Testis (tissue), 2 donors: Measurements from ENCODE around the gene BCAS3.

Source experiments
- POLR2A ChIP-seq: fragments of 450-650 bp; IDR thresholded peaks from one replicate; pipeline ENCODE4 v1.6.1; 2017; ENCODE audit warnings: antibody characterized with exemption, mild to moderate bottlenecking, moderate library complexity
- TF ChIP-seq, protein P1 (sequence below), 3 experiments: fragments of 450-650 bp in 2 of 3; fragments of 200-600 bp in 1 of 3; sonication (generic) in 1 of 3; IDR thresholded peaks; one replicate each; pipeline ENCODE4 v1.5.1; 2016 to 2019; ENCODE audit warnings: antibody characterized with exemption in 3 of 3, mild to moderate bottlenecking in 2 of 3, moderate library complexity in 1 of 3

DNA sequence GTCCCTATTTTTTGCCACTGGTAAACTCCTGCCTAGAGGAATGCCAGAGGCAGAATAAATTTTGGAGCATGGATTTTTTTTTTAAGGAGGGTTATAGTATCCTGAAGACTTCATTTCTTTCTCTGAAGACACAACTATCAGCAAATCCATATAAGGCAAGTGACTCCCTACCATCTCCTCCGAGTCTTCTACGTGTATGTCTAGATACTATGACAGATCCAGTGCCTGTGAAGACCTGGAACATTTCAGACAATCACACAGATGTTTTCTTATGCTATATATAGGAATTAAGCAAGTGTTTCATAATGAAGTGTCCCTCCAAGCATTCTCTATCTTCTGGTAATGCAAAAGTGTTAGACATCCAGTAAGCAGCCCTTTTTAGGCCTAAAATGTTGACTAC, 466.5 kb downstream of the BCAS3 start:
- TF ChIP-seq, protein P1, sequence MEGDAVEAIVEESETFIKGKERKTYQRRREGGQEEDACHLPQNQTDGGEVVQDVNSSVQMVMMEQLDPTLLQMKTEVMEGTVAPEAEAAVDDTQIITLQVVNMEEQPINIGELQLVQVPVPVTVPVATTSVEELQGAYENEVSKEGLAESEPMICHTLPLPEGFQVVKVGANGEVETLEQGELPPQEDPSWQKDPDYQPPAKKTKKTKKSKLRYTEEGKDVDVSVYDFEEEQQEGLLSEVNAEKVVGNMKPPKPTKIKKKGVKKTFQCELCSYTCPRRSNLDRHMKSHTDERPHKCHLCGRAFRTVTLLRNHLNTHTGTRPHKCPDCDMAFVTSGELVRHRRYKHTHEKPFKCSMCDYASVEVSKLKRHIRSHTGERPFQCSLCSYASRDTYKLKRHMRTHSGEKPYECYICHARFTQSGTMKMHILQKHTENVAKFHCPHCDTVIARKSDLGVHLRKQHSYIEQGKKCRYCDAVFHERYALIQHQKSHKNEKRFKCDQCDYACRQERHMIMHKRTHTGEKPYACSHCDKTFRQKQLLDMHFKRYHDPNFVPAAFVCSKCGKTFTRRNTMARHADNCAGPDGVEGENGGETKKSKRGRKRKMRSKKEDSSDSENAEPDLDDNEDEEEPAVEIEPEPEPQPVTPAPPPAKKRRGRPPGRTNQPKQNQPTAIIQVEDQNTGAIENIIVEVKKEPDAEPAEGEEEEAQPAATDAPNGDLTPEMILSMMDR (IDR thresholded peaks at IDR 0.05), result no peak
- no peak for TF ChIP-seq POLR2A
